GM12878 (cell line): ENCODE data around the gene LPIN2. TPM values are rescaled to one million over a fixed set of nuclear protein-coding genes. Genes with fewer than 3 reads are reported as not detected.

ENCODE experiments used
- ATAC-seq: fragments of 200-7000 bp; cut with Tn5 transposase; 3 replicates; pipeline ENCODE4 v1.9.1; 2020; ENCODE audit warnings: mild to moderate bottlenecking, moderate library complexity
- BruUV-seq: library from RNA; stranded (reverse); fragments of 400-500 nt; replicated peaks from 2 replicates; lab custom pipeline; 2021; lab: Mats Ljungman, UMichigan
- CTCF ChIA-PET: fragments of 300-600 bp; sonication (Branson Sonifier 250); formaldehyde crosslinking; extraction: SDS; loops from one replicate; lab custom pipeline; 2021; ENCODE audit warnings: inconsistent platforms; lab: Yijun Ruan, JAX
- POLR2A ChIA-PET: fragments of 350-600 bp; formaldehyde crosslinking; extraction: SDS; loops from one replicate; lab custom pipeline; 2021; ENCODE audit warnings: inconsistent platforms; lab: Charles Lee
- RAD21 ChIA-PET: fragments of 300-600 bp; sonication (Branson Sonifier 250); formaldehyde crosslinking; loops from one replicate; lab custom pipeline; 2023; ENCODE audit warnings: antibody characterized with exemption; ENCODE audit not compliant: unreplicated experiment; lab: Charles Lee
- SMC1A ChIA-PET: fragments of 300-600 bp; sonication (Branson Sonifier 250); formaldehyde crosslinking; loops from one replicate; lab custom pipeline; 2023; ENCODE audit not compliant: unreplicated experiment, uncharacterized antibody; lab: Charles Lee
- DNase-seq: peaks from one replicate; pipeline ENCODE4 v3.0.0-alpha.2; 2011; ENCODE audit warnings: low read depth, low spot score
- FAIRE-seq: peaks from 3 replicates; lab custom pipeline; 2011; peaks lifted over from hg19 to GRCh38; lab: Jason Lieb, UNC
- H2AFZ ChIP-seq: 2 replicates; pipeline ENCODE4 v1.6.0; 2011; ENCODE audit warnings: low read depth, low read length, control low read depth; ENCODE audit not compliant: control insufficient read depth
- H3K27ac ChIP-seq: 2 replicates; pipeline ENCODE4 v1.5.1; 2011; ENCODE audit warnings: control low read depth; ENCODE audit not compliant: control insufficient read depth, insufficient read depth
- H3K27me3 ChIP-seq, 2 experiments: replicated peaks in 1 of 2; 2 replicates each; pipeline versions ENCODE4 v1.6.0 to v1.6.1; 2011; ENCODE audit warnings: low read length in 1 of 2; ENCODE audit not compliant: control insufficient read depth in 2 of 2, insufficient read depth in 2 of 2
- H3K36me3 ChIP-seq, 2 experiments: 2 replicates each; pipeline ENCODE4 v1.5.1; 2011; ENCODE audit warnings: low read length in 1 of 2; ENCODE audit not compliant: control insufficient read depth in 2 of 2, insufficient read depth in 2 of 2
- H3K4me1 ChIP-seq: 2 replicates; pipeline ENCODE4 v1.6.1; 2011; ENCODE audit warnings: mild to moderate bottlenecking, low read length, moderate library complexity, mixed read lengths; ENCODE audit not compliant: control insufficient read depth, insufficient read depth
- H3K4me2 ChIP-seq: 2 replicates; pipeline ENCODE4 v1.6.0; 2011; ENCODE audit warnings: control low read depth; ENCODE audit not compliant: control insufficient read depth, insufficient read depth
- H3K4me3 ChIP-seq: fragments of 200-600 bp; sonication (generic); 2 replicates; pipeline ENCODE4 v1.5.1; 2016
- H3K79me2 ChIP-seq: 2 replicates; pipeline ENCODE4 v1.6.0; 2011; ENCODE audit warnings: low read length; ENCODE audit not compliant: control insufficient read depth, insufficient read depth
- H3K9ac ChIP-seq: 2 replicates; pipeline ENCODE4 v1.8.0; 2011; ENCODE audit warnings: low read length, control low read depth, mixed read lengths; ENCODE audit not compliant: control insufficient read depth, insufficient read depth
- H3K9me3 ChIP-seq: replicated peaks from 3 replicates; pipeline ENCODE4 v1.5.1; 2011; ENCODE audit warnings: mild to moderate bottlenecking, low read length; ENCODE audit not compliant: control insufficient read depth, insufficient read depth
- H4K20me1 ChIP-seq: 2 replicates; pipeline ENCODE4 v1.6.0; 2011; ENCODE audit not compliant: control insufficient read depth, insufficient read depth
- ATF2 ChIP-seq: IDR thresholded peaks from 2 replicates; pipeline ENCODE4 v1.6.1; 2012; ENCODE audit warnings: low read length, inconsistent platforms
- ATF3 ChIP-seq: IDR thresholded peaks from 2 replicates; pipeline ENCODE4 v1.6.1; 2011; ENCODE audit warnings: low read depth, mild to moderate bottlenecking, low read length, moderate library complexity, borderline replicate concordance; ENCODE audit errors: extremely low read depth
- BCLAF1 ChIP-seq: fragments of 450-650 bp; IDR thresholded peaks from 2 replicates; pipeline ENCODE4 v1.6.1; 2017; ENCODE audit warnings: antibody characterized with exemption, mild to moderate bottlenecking, moderate library complexity
- EED ChIP-seq: sonication (generic); IDR thresholded peaks from 2 replicates; pipeline ENCODE4 v1.6.1; 2016; ENCODE audit warnings: antibody characterized with exemption, low read depth
- FOS ChIP-seq: IDR thresholded peaks from 3 replicates; pipeline ENCODE4 v1.6.1; 2011; ENCODE audit warnings: borderline replicate concordance; ENCODE audit not compliant: insufficient read length; ENCODE audit errors: extremely low read depth
- MTA3 ChIP-seq: IDR thresholded peaks from 2 replicates; pipeline ENCODE4 v1.6.1; 2012; ENCODE audit warnings: low read length, inconsistent platforms, borderline replicate concordance
- RAD21 ChIP-seq: IDR thresholded peaks from 2 replicates; pipeline ENCODE4 v1.6.1; 2011; ENCODE audit warnings: mild to moderate bottlenecking, low read depth, low read length, moderate library complexity; ENCODE audit not compliant: insufficient read depth
- REST ChIP-seq: IDR thresholded peaks from 2 replicates; pipeline ENCODE4 v1.6.1; 2012; ENCODE audit warnings: mild to moderate bottlenecking, low read depth, low read length
- RFX5 ChIP-seq: IDR thresholded peaks from 2 replicates; pipeline ENCODE4 v1.6.1; 2011; ENCODE audit warnings: low read depth, low read length, improper control_type of control experiment
- SPI1 ChIP-seq: IDR thresholded peaks from 2 replicates; pipeline ENCODE4 v1.6.1; 2011; ENCODE audit warnings: low read depth, mild to moderate bottlenecking, low read length, moderate library complexity, borderline replicate concordance; ENCODE audit not compliant: insufficient read depth
- SRF ChIP-seq, 2 experiments: IDR thresholded peaks; 2 replicates each; pipeline ENCODE4 v1.6.1; 2011; ENCODE audit warnings: low read depth in 2 of 2, low read length in 2 of 2, mild to moderate bottlenecking in 1 of 2, moderate library complexity in 1 of 2
- USF2 ChIP-seq: IDR thresholded peaks from 2 replicates; pipeline ENCODE4 v1.6.1; 2011; ENCODE audit warnings: low read depth, low read length, improper control_type of control experiment, borderline replicate concordance
- ZNF217 ChIP-seq: fragments of 450-650 bp; IDR thresholded peaks from 2 replicates; pipeline ENCODE4 v1.6.1; 2017; ENCODE audit warnings: antibody characterized with exemption, mild to moderate bottlenecking
- WGBS: methylation state at CpG from one replicate; pipeline ENCODE4 v1.1.6; 2016; ENCODE audit warnings: low lambda C conversion rate; ENCODE audit not compliant: insufficient replicate concordance, insufficient coverage; ENCODE audit errors: missing lambda C conversion rate; 5-methylcytosine and 5-hydroxymethylcytosine counted together
- in situ Hi-C: fragments of 300-500 bp; cut with MboI; formaldehyde crosslinking; loops from 9 replicates; pipeline ENCODE4 v1.14.3; 2018; ENCODE audit warnings: mixed read lengths
- intact Hi-C: fragments of 100-400 bp; cut with micrococcal nuclease; formaldehyde crosslinking; loops from one replicate; pipeline ENCODE4 v1.14.2; 2022; ENCODE audit not compliant: unreplicated experiment
- polyA plus RNA-seq, 11 experiments: library from polyadenylated mRNA; depleted of rRNA in 4 of 11; unstranded in 6 of 11; stranded (reverse) in 5 of 11; fragments of >200 nt; fragmentation: Nextera tagmentation in 4 of 11; fragmentation: Illumina TruSeq in 1 of 11; extraction: Ambion mirVana in 4 of 11; extraction: Trizol in 1 of 11; gene quantifications; 1 replicate in 1 of 11; 2 replicates in 10 of 11; pipeline versions ENCODE4 v1.2.1 to v1.2.3, GENCODE V29; 2011 to 2016; ENCODE audit warnings: inconsistent platforms in 2 of 11, missing spikeins in 2 of 11, low read depth in 1 of 11
- total RNA-seq, 4 experiments: library from RNA; depleted of rRNA in 3 of 4; stranded (reverse); fragments of >200 nt in 3 of 4; fragmentation: Illumina TruSeq in 1 of 4; extraction: Trizol in 1 of 4; gene quantifications; 2 replicates each; pipeline versions ENCODE4 v1.2.1 to v1.2.3, GENCODE V29; 2013 to 2021

LPIN2 gene
- total and polyA plus RNA-seq, 10 of the 15 experiments (the other 5 are each of a cell fraction or from before 2014, with no cell fraction given), result 4.1 to 28.0 (median 15.9) TPM

GRCh38 chr18:3008541-3008940 lies 4.4 kb downstream of the LPIN2 start:
- Histone ChIP-seq H3K9me3 (peaks cover 5% of the 10 kb centered on the region; the same call in 1 of the 3 replicates), H2AFZ (no peak overlapping the region), H3K9ac (no peak overlapping the region), H3K4me3 (no peak overlapping the region), H3K4me1 (peaks cover 6% of the 10 kb centered on the region), H3K27ac (no peak overlapping the region), H3K79me2 (peaks cover 23% of the 10 kb centered on the region), H3K36me3 (no peaks in the 10 kb centered on the region; a peak in 1 of 4 replicates), H3K27me3 (no peaks in the 10 kb centered on the region), H4K20me1 (no peaks in the 10 kb centered on the region), H3K4me2 (no peak overlapping the region)
- in situ Hi-C loops (no loop called here), intact Hi-C loops (loop anchor here (5.0 kb wide), 1 partner anchor 69 kb away; no protein-coding TSS in a partner anchor)
- SMC1A ChIA-PET, result interaction anchor here (0.8 to 1.5 kb wide), 4 partner anchors 13 to 73 kb away, joined by 4 to 5 read pairs (median 4); no protein-coding TSS in a partner anchor
- 99% methylated on average over 4 of the region's 4 CpGs for WGBS
- ATAC-seq, result no peak
- DNase-seq, result no peak
- CTCF ChIA-PET, result interaction anchor here (1.1 to 2.2 kb wide), 5 partner anchors 13 to 237 kb away, joined by 3 to 7 read pairs (median 3); no protein-coding TSS in a partner anchor
- RAD21 ChIA-PET, result interaction anchor here (1.8 kb wide), 1 partner anchor 10 kb away, joined by 7 read pairs; no protein-coding TSS in a partner anchor
- no TSS peak for BruUV-seq
- POLR2A ChIA-PET, result interaction anchor here (0.9 kb wide), 1 partner anchor 47 kb away, joined by 5 read pairs; no protein-coding TSS in a partner anchor
- no peak for FAIRE-seq
- no peak for TF ChIP-seq REST
- no peak for TF ChIP-seq MTA3
- no peak for TF ChIP-seq EED
- TF ChIP-seq RFX5, result no peak
- no peak for TF ChIP-seq SRF (IDR thresholded peaks at IDR 0.05; ENCODE audit: low read depth in 2 of 2, low read length in 2 of 2)
- no peak for TF ChIP-seq ATF2
- no peak for TF ChIP-seq ATF3
- TF ChIP-seq BCLAF1, result no peak
- TF ChIP-seq USF2, result no peak
- no peak for TF ChIP-seq FOS
- TF ChIP-seq SPI1, result no peak
- no peak for TF ChIP-seq ZNF217
- TF ChIP-seq RAD21, result no peak
